H9 (cell line): ENCODE data around the gene ABHD16B. TPM values are rescaled to one million over a fixed set of nuclear protein-coding genes. Genes with fewer than 3 reads are reported as not detected.
A peak's percentile ranks its signal among the peaks of the same experiment; 100 is the strongest.

Experiments used
- DNase-seq: peaks from one replicate; pipeline ENCODE4 v3.0.0-alpha.2; 2017
- H2AFZ ChIP-seq: one replicate; pipeline ENCODE4 v1.6.1; 2013; ENCODE audit warnings: mild to moderate bottlenecking, low read length, control low read depth, moderate library complexity
- H2AK5ac ChIP-seq: 2 replicates; pipeline ENCODE4 v1.6.1; 2013; ENCODE audit warnings: low read length, control low read depth, mixed read lengths; ENCODE audit not compliant: insufficient read length
- H2BK120ac ChIP-seq: one replicate; pipeline ENCODE4 v1.6.1; 2013; ENCODE audit warnings: low read depth, mild to moderate bottlenecking, low read length, control low read depth, inconsistent platforms; ENCODE audit not compliant: poor library complexity, severe bottlenecking
- H2BK12ac ChIP-seq: 2 replicates; pipeline ENCODE4 v1.6.1; 2013; ENCODE audit warnings: low read length, control low read depth, mixed read lengths, low read depth; ENCODE audit not compliant: insufficient read length
- H2BK15ac ChIP-seq: 2 replicates; pipeline ENCODE4 v1.6.1; 2013; ENCODE audit warnings: low read depth, low read length, control low read depth
- H2BK20ac ChIP-seq: one replicate; pipeline ENCODE4 v1.6.1; 2013; ENCODE audit warnings: low read depth, mild to moderate bottlenecking, low read length, control low read depth, inconsistent platforms; ENCODE audit not compliant: poor library complexity, severe bottlenecking
- H2BK5ac ChIP-seq: 2 replicates; pipeline ENCODE4 v1.6.1; 2013; ENCODE audit warnings: low read length, control low read depth, mixed read lengths; ENCODE audit not compliant: insufficient read length
- H3K14ac ChIP-seq: 2 replicates; pipeline ENCODE4 v1.6.1; 2013; ENCODE audit warnings: low read length, control low read depth; ENCODE audit not compliant: insufficient read depth
- H3K18ac ChIP-seq: 2 replicates; pipeline ENCODE4 v1.6.1; 2013; ENCODE audit warnings: low read depth, mild to moderate bottlenecking, mixed read lengths, low read length, control low read depth; ENCODE audit not compliant: insufficient read length
- H3K23ac ChIP-seq: 2 replicates; pipeline ENCODE4 v1.6.1; 2013; ENCODE audit warnings: low read length, control low read depth, mixed read lengths, low read depth; ENCODE audit not compliant: insufficient read length
- H3K23me2 ChIP-seq: 2 replicates; pipeline ENCODE4 v1.6.1; 2013; ENCODE audit warnings: low read depth, mild to moderate bottlenecking, mixed read lengths, low read length, control low read depth; ENCODE audit not compliant: insufficient read length, poor library complexity, severe bottlenecking
- H3K27ac ChIP-seq: 2 replicates; pipeline ENCODE4 v1.5.1; 2013; ENCODE audit warnings: low read length, control low read depth, mixed read lengths, low read depth; ENCODE audit not compliant: insufficient read length
- H3K27me3 ChIP-seq: 2 replicates; pipeline ENCODE4 v1.6.1; 2013; ENCODE audit warnings: low read length, control low read depth, inconsistent platforms; ENCODE audit not compliant: insufficient read depth
- H3K4ac ChIP-seq: 2 replicates; pipeline ENCODE4 v1.6.1; 2013; ENCODE audit warnings: low read depth, mild to moderate bottlenecking, control low read depth, inconsistent platforms, low read length, moderate library complexity
- H3K4me1 ChIP-seq: 2 replicates; pipeline ENCODE4 v1.6.1; 2013; ENCODE audit warnings: low read length, control low read depth, inconsistent platforms; ENCODE audit not compliant: insufficient read depth
- H3K4me2 ChIP-seq: 2 replicates; pipeline ENCODE4 v1.6.1; 2013; ENCODE audit warnings: low read length, control low read depth, mixed read lengths; ENCODE audit not compliant: insufficient read length, insufficient read depth
- H3K56ac ChIP-seq: 2 replicates; pipeline ENCODE4 v1.6.1; 2013; ENCODE audit warnings: low read depth, mild to moderate bottlenecking, mixed read lengths, low read length, control low read depth; ENCODE audit not compliant: insufficient read length
- H3K79me1 ChIP-seq: 2 replicates; pipeline ENCODE4 v1.6.1; 2013; ENCODE audit warnings: low read depth, mild to moderate bottlenecking, moderate library complexity, low read length, control low read depth, inconsistent platforms; ENCODE audit not compliant: insufficient read depth, poor library complexity, severe bottlenecking
- H3K79me2 ChIP-seq: 2 replicates; pipeline ENCODE4 v1.6.1; 2013; ENCODE audit warnings: low read length, control low read depth, inconsistent platforms; ENCODE audit not compliant: insufficient read depth
- H3K9ac ChIP-seq: 2 replicates; pipeline ENCODE4 v1.6.1; 2013; ENCODE audit warnings: low read length, control low read depth, mixed read lengths; ENCODE audit not compliant: insufficient read length; ENCODE audit errors: extremely low read depth
- H3K9me3 ChIP-seq: one replicate; pipeline ENCODE4 v1.6.1; 2013; ENCODE audit warnings: low read depth, low read length, inconsistent platforms; ENCODE audit not compliant: control insufficient read depth
- H3T11ph ChIP-seq: one replicate; pipeline ENCODE4 v1.6.1; 2013; ENCODE audit warnings: mild to moderate bottlenecking, low read length, control low read depth, inconsistent platforms
- H4K20me1 ChIP-seq: one replicate; pipeline ENCODE4 v1.6.1; 2013; ENCODE audit not compliant: control insufficient read depth, insufficient read length, insufficient read depth
- H4K5ac ChIP-seq: 2 replicates; pipeline ENCODE4 v1.6.1; 2013; ENCODE audit warnings: low read depth, mild to moderate bottlenecking, mixed read lengths, low read length, control low read depth; ENCODE audit not compliant: insufficient read length
- H4K8ac ChIP-seq: replicated peaks from 2 replicates; pipeline ENCODE4 v1.6.1; 2013; ENCODE audit warnings: low read length, control low read depth, mixed read lengths, low read depth; ENCODE audit not compliant: insufficient read length
- H4K91ac ChIP-seq: 2 replicates; pipeline ENCODE4 v1.6.1; 2013; ENCODE audit warnings: low read depth, mild to moderate bottlenecking, moderate library complexity, mixed read lengths, low read length, control low read depth; ENCODE audit not compliant: insufficient read length
- H3K27ac Mint-ChIP-seq, 3 experiments: 2 replicates in 2 of 3; 3 replicates in 1 of 3; pipeline ENCODE4 v1.8.0; 2020 to 2021; ENCODE audit warnings: mixed read lengths in 3 of 3, mild to moderate bottlenecking in 1 of 3, moderate library complexity in 1 of 3
- H3K27me3 Mint-ChIP-seq: 2 replicates; pipeline ENCODE4 v1.8.0; 2021; ENCODE audit warnings: low read depth, mild to moderate bottlenecking, moderate library complexity, mixed read lengths
- H3K36me3 Mint-ChIP-seq, 3 experiments: 2 replicates in 2 of 3; 3 replicates in 1 of 3; pipeline ENCODE4 v1.8.0; 2020 to 2021; ENCODE audit warnings: low read depth in 3 of 3, mixed read lengths in 3 of 3; ENCODE audit not compliant: insufficient read depth in 1 of 3
- H3K4me1 Mint-ChIP-seq, 2 experiments: 2 replicates each; pipeline ENCODE4 v1.8.0; 2020; ENCODE audit warnings: mixed read lengths in 2 of 2
- H3K4me3 Mint-ChIP-seq, 2 experiments: 2 replicates in 1 of 2; 3 replicates in 1 of 2; pipeline ENCODE4 v1.8.0; 2020 to 2021; ENCODE audit warnings: mild to moderate bottlenecking in 2 of 2, mixed read lengths in 2 of 2, moderate library complexity in 1 of 2
- H3K9me3 Mint-ChIP-seq, 2 experiments: 2 replicates in 1 of 2; 3 replicates in 1 of 2; pipeline ENCODE4 v1.8.0; 2020; ENCODE audit warnings: mild to moderate bottlenecking in 2 of 2, mixed read lengths in 2 of 2, moderate library complexity in 1 of 2
- WGBS: extraction: QIAGEN DNeasy Blood & Tissue Kit; methylation state at CpG from one replicate; pipeline ENCODE4 v1.1.7; 2013; ENCODE audit warnings: missing lambda C conversion rate, low lambda C conversion rate, mixed read lengths; ENCODE audit not compliant: insufficient read length; ENCODE audit errors: extremely low coverage; 5-methylcytosine and 5-hydroxymethylcytosine counted together
- total RNA-seq: library from RNA; stranded (reverse); gene quantifications from 2 replicates; pipeline ENCODE4 v1.2.1, GENCODE V29; 2021
- TF ChIP-seq, protein P1 (sequence below): fragments of 200-600 bp; sonication (generic); conservative IDR thresholded peaks from 3 replicates; pipeline ENCODE4 v1.8.0; 2021; ENCODE audit warnings: antibody characterized with exemption, mild to moderate bottlenecking

ABHD16B gene
- total RNA-seq, 1 experiment from 2014 or later: not detected

DNA sequence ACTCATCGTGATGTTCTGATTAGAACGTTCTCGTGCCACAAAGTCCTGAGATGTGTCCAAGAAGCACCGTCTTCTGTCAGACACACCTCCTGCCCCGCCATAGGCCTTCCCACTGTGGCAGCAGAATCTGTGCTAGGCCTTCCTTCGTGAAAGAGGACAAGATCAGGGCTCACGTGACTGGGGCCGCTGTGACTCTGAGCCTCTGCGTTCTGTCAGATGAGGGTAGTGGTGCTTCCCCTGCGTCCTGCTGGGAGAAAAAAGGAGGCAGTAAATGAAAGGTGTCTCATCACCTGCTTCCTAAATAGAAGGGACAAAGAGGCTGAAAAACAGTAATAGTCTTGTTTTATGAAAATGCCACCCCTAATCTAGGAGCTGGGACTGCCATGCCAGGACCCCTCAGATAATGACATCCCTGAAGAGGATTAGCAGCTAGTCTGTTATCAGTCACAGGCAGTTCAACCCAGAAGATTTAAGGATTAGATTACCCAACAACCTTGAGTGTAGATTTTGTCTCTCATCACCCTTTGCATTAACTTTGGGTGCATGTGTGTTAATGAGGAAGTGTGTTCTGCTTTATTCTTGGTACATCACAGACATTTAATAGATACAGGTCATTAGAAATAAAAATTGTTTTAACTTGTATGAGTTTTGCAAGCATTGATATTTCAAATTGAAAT, 37.7 kb downstream of the ABHD16B start:
- peak overlapping the region in 2 of 3 experiments; percentile 6 to 92; a peak in 3 of 7 replicates for H3K27ac Mint-ChIP-seq

More for the DNA sequence above, 37.7 kb downstream of the ABHD16B start:
- Mint-ChIP-seq H3K36me3 (peaks cover 0 to 5% (median 2%) of the 10 kb centered on the region in 3 experiments; a peak in 4 of 7 replicates), H3K4me3 (no peak overlapping the region), H3K9me3 (no peaks in the 10 kb centered on the region), H3K27me3 (no peaks in the 10 kb centered on the region), H3K4me1 (peaks cover 14 to 15% of the 10 kb centered on the region in 2 experiments)
- H3T11ph ChIP-seq: no peak overlapping the region
- no peak overlapping the region for H3K4ac ChIP-seq
- H2BK120ac ChIP-seq: no peak overlapping the region
- peaks cover 6% of the 10 kb centered on the region for H3K23me2 ChIP-seq
- no peak overlapping the region for H3K14ac ChIP-seq
- no peak overlapping the region for H3K4me2 ChIP-seq
- TF ChIP-seq, protein P1, sequence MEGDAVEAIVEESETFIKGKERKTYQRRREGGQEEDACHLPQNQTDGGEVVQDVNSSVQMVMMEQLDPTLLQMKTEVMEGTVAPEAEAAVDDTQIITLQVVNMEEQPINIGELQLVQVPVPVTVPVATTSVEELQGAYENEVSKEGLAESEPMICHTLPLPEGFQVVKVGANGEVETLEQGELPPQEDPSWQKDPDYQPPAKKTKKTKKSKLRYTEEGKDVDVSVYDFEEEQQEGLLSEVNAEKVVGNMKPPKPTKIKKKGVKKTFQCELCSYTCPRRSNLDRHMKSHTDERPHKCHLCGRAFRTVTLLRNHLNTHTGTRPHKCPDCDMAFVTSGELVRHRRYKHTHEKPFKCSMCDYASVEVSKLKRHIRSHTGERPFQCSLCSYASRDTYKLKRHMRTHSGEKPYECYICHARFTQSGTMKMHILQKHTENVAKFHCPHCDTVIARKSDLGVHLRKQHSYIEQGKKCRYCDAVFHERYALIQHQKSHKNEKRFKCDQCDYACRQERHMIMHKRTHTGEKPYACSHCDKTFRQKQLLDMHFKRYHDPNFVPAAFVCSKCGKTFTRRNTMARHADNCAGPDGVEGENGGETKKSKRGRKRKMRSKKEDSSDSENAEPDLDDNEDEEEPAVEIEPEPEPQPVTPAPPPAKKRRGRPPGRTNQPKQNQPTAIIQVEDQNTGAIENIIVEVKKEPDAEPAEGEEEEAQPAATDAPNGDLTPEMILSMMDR: no peak
- H2BK12ac ChIP-seq: no peak overlapping the region
- H3K4me1 ChIP-seq: 0 out of 2 replicates have a peak, but pooled peaks cover 2% of the 10 kb centered on the region
- H2BK15ac ChIP-seq: no peak overlapping the region
- H3K18ac ChIP-seq: no peak overlapping the region
- no CpG with 5 or more reads among the region's 10 CpGs for WGBS
- H3K27me3 ChIP-seq: no peaks in the 10 kb centered on the region
- no peak overlapping the region for H2AFZ ChIP-seq
- H2AK5ac ChIP-seq: no peak overlapping the region
- no peak overlapping the region for H4K8ac ChIP-seq
- peaks cover 4% of the 10 kb centered on the region for H3K79me1 ChIP-seq
- H3K56ac ChIP-seq: no peak overlapping the region
- H3K79me2 ChIP-seq: peaks cover 13% of the 10 kb centered on the region; the same call in 1 of the 2 replicates
- H3K23ac ChIP-seq: no peak overlapping the region
- no peaks in the 10 kb centered on the region for H4K20me1 ChIP-seq
- H2BK20ac ChIP-seq: no peak overlapping the region
- no peak overlapping the region for H3K9ac ChIP-seq
- H4K91ac ChIP-seq: no peak overlapping the region
- no peak for DNase-seq
- H4K5ac ChIP-seq: no peak overlapping the region
- no peaks in the 10 kb centered on the region for H3K9me3 ChIP-seq
- no peak overlapping the region for H3K27ac ChIP-seq
- H2BK5ac ChIP-seq: no peak overlapping the region
